Transverse colon (tissue), 4 donors: Measurements from ENCODE around the gene SRSF3.

Experiments used
- CTCF ChIP-seq, 5 experiments: fragments of 200-600 bp in 3 of 5; fragments of 450-650 bp in 2 of 5; sonication (generic) in 3 of 5; IDR thresholded peaks; 1 replicate in 2 of 5; 2 replicates in 3 of 5; pipeline ENCODE4 v1.5.1; 2016 to 2017; ENCODE audit warnings: antibody characterized with exemption in 5 of 5, inconsistent platforms in 3 of 5, mild to moderate bottlenecking in 2 of 5, moderate library complexity in 1 of 5
- POLR2AphosphoS5 ChIP-seq, 3 donors: sonication (generic); formaldehyde crosslinking; IDR thresholded peaks; one replicate each; pipeline ENCODE4 v1.6.1; 2016; ENCODE audit warnings: antibody characterized with exemption in 3 of 3

- peak; percentile 98 to 99 (median 99) for TF ChIP-seq POLR2AphosphoS5 (IDR thresholded peaks at IDR 0.05)
- peak in 1 of 5 experiments; percentile 7 for TF ChIP-seq CTCF (IDR thresholded peaks at IDR 0.05)
Measured at GRCh38 chr6:36546920-36547645, 47.1 kb upstream of the SRSF3 start, which contains the start of gene STK38.
